Measurements from ENCODE around the gene PCDH15. TPM values are rescaled to one million over a fixed set of nuclear protein-coding genes. Genes with fewer than 3 reads are reported as not detected.

The PCDH15 gene
- total and polyA plus RNA-seq, 2 experiments from 2014 or later, result 0.29 to 0.66 TPM

- TF ChIP-seq, protein P1, sequence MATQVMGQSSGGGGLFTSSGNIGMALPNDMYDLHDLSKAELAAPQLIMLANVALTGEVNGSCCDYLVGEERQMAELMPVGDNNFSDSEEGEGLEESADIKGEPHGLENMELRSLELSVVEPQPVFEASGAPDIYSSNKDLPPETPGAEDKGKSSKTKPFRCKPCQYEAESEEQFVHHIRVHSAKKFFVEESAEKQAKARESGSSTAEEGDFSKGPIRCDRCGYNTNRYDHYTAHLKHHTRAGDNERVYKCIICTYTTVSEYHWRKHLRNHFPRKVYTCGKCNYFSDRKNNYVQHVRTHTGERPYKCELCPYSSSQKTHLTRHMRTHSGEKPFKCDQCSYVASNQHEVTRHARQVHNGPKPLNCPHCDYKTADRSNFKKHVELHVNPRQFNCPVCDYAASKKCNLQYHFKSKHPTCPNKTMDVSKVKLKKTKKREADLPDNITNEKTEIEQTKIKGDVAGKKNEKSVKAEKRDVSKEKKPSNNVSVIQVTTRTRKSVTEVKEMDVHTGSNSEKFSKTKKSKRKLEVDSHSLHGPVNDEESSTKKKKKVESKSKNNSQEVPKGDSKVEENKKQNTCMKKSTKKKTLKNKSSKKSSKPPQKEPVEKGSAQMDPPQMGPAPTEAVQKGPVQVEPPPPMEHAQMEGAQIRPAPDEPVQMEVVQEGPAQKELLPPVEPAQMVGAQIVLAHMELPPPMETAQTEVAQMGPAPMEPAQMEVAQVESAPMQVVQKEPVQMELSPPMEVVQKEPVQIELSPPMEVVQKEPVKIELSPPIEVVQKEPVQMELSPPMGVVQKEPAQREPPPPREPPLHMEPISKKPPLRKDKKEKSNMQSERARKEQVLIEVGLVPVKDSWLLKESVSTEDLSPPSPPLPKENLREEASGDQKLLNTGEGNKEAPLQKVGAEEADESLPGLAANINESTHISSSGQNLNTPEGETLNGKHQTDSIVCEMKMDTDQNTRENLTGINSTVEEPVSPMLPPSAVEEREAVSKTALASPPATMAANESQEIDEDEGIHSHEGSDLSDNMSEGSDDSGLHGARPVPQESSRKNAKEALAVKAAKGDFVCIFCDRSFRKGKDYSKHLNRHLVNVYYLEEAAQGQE (IDR thresholded peaks at IDR 0.05; ENCODE audit: unreplicated experiment), result no peak
- TF ChIP-seq NANOG (IDR thresholded peaks at IDR 0.05; ENCODE audit: borderline replicate concordance), result no peak
- no peak for TF ChIP-seq EZH2phosphoT487 (IDR thresholded peaks at IDR 0.05; ENCODE audit: unreplicated experiment)
- TF ChIP-seq ZNF114 (CRISPR knock-in tag; IDR thresholded peaks at IDR 0.05), result no peak
- no peak for TF ChIP-seq ETS1 (IDR thresholded peaks at IDR 0.05)
These were observed 669.2 kb downstream of the PCDH15 start (continued) for GRCh38 chr10:54131833-54132232.

GRCh38 chr10:54130394-54130793 lies 670.6 kb downstream of the PCDH15 start:
- Histone ChIP-seq H2AFZ (peak overlapping the region; percentile 80; the same call in 1 of the 2 replicates), H3K79me2 (replicated peaks; ENCODE audit: insufficient read depth) (no peaks in the 10 kb centered on the region), H4K20me1 (replicated peaks; ENCODE audit: insufficient read depth) (no peaks in the 10 kb centered on the region), H3K4me1 (ENCODE audit: insufficient read depth) (peaks cover 4% of the 10 kb centered on the region; the same call in 1 of the 2 replicates), H3K9me2 (ENCODE audit: insufficient read depth) (no peaks in the 10 kb centered on the region), H3K4me2 (no peak overlapping the region), H3K27ac (ENCODE audit: low read depth) (no peak overlapping the region), H3F3A (replicated peaks; ENCODE audit: low read depth) (no peaks in the 10 kb centered on the region), H3K36me3 (ENCODE audit: insufficient read depth) (no peaks in the 10 kb centered on the region), H3K27me3 (ENCODE audit: insufficient read depth) (no peaks in the 10 kb centered on the region), H3K4me3 (no peak overlapping the region)
- H3K4me3 Mint-ChIP-seq, result no peak overlapping the region
- peaks cover 6% of the 10 kb centered on the region; the same call in 1 of the 3 replicates for H3K4me1 Mint-ChIP-seq
- H3K36me3 Mint-ChIP-seq (ENCODE audit: low read depth), result peaks cover 4% of the 10 kb centered on the region; the same call in 1 of the 3 replicates
- H3K9me3 Mint-ChIP-seq, result peaks cover 6% of the 10 kb centered on the region; the same call in 2 of the 3 replicates
- no peaks in the 10 kb centered on the region for H3K27me3 Mint-ChIP-seq (ENCODE audit: insufficient read depth, low read depth, poor library complexity)
- no peak overlapping the region for H3K27ac Mint-ChIP-seq
- ATAC-seq (no peak), DNase-seq (ENCODE audit: low spot score) (peak; percentile 6)
- no peak for TF ChIP-seq ETS1 (IDR thresholded peaks at IDR 0.05)
- TF ChIP-seq STAT1 (IDR thresholded peaks at IDR 0.05; ENCODE audit: unreplicated experiment), result no peak
- no peak for TF ChIP-seq EZH2phosphoT487 (IDR thresholded peaks at IDR 0.05; ENCODE audit: unreplicated experiment)
- no peak for TF ChIP-seq EZH2 (IDR thresholded peaks at IDR 0.05; ENCODE audit: low read depth, unreplicated experiment)
- TF ChIP-seq CREB1 (CRISPR knock-in tag; IDR thresholded peaks at IDR 0.05; ENCODE audit: low read depth), result no peak
- TF ChIP-seq ZNF114 (CRISPR knock-in tag; IDR thresholded peaks at IDR 0.05), result no peak
- TF ChIP-seq ZNF331 (CRISPR knock-in tag; IDR thresholded peaks at IDR 0.05; ENCODE audit: low read depth), result no peak
- no peak for TF ChIP-seq NANOG (IDR thresholded peaks at IDR 0.05; ENCODE audit: borderline replicate concordance)
- no peak for TF ChIP-seq ZNF462 (CRISPR knock-in tag; IDR thresholded peaks at IDR 0.05)
- no peak for TF ChIP-seq JUNB (IDR thresholded peaks at IDR 0.05; ENCODE audit: unreplicated experiment)
